Thyroid gland (tissue), 4 donors: ENCODE data around the gene PATJ. TPM values are rescaled to one million over a fixed set of nuclear protein-coding genes. Genes with fewer than 3 reads are reported as not detected.

Experiments used
- DNase-seq, 2 donors: peaks; one replicate each; pipeline ENCODE4 v3.0.0-alpha.2; 2019
- H3K27ac ChIP-seq, 3 donors: fragments of 200-600 bp; sonication (generic); 1 replicate in 2 of 3; 2 replicates in 1 of 3; pipeline ENCODE4 v1.5.1; 2016 to 2019; ENCODE audit warnings: mild to moderate bottlenecking in 1 of 3, moderate library complexity in 1 of 3
- H3K27me3 ChIP-seq: fragments of 200-600 bp; sonication (generic); one replicate; pipeline ENCODE4 v1.5.1; 2019
- H3K36me3 ChIP-seq, 2 donors: fragments of 200-600 bp; sonication (generic); one replicate each; pipeline ENCODE4 v1.5.1; 2016 to 2019
- H3K4me1 ChIP-seq, 2 donors: fragments of 200-600 bp; sonication (generic); one replicate each; pipeline ENCODE4 v1.5.1; 2017 to 2019
- H3K4me3 ChIP-seq, 3 donors: fragments of 200-600 bp; sonication (generic); replicated peaks in 1 of 3; 1 replicate in 2 of 3; 2 replicates in 1 of 3; pipeline ENCODE4 v1.5.1; 2016; ENCODE audit warnings: mild to moderate bottlenecking in 1 of 3
- H3K9me3 ChIP-seq: fragments of 200-600 bp; sonication (generic); one replicate; pipeline ENCODE4 v1.5.1; 2017
- CTCF ChIP-seq, 6 experiments: fragments of 200-600 bp in 3 of 6; fragments of 450-650 bp in 3 of 6; sonication (generic) in 3 of 6; IDR thresholded peaks; one replicate each; pipeline ENCODE4 v1.5.1; 2016 to 2019; ENCODE audit warnings: antibody characterized with exemption in 6 of 6, mild to moderate bottlenecking in 2 of 6, inconsistent platforms in 1 of 6, moderate library complexity in 1 of 6
- POLR2A ChIP-seq, 2 donors: fragments of 450-650 bp; IDR thresholded peaks; one replicate each; pipeline ENCODE4 v1.6.1; 2017; ENCODE audit warnings: antibody characterized with exemption in 2 of 2, mild to moderate bottlenecking in 2 of 2, moderate library complexity in 1 of 2
- WGBS, 2 donors: methylation state at CpG; one replicate each; pipeline ENCODE4 v1.1.5; 2017; 5-methylcytosine and 5-hydroxymethylcytosine counted together
- intact Hi-C: fragments of 100-400 bp; cut with DNase I; formaldehyde crosslinking; loops from one replicate; pipeline ENCODE4 v1.15.1; 2023
- total RNA-seq, 4 donors: library from RNA; depleted of rRNA; stranded (reverse); fragments of >200 nt; gene quantifications; one replicate each; pipeline ENCODE4 v1.2.3, GENCODE V29; 2016

PATJ gene
- total RNA-seq, 4 donors from 2014 or later: 94.7 to 221 (median 119) TPM

GRCh38 chr1:61895175-61895574, 152.9 kb downstream of the PATJ start:
- intact Hi-C loops: no loop called here
- DNase-seq: no peak
- no peaks in the 10 kb centered on the region for H3K4me1 ChIP-seq
- H3K36me3 ChIP-seq: no peaks in the 10 kb centered on the region
- H3K4me3 ChIP-seq: no peak overlapping the region
- no peaks in the 10 kb centered on the region for H3K27me3 ChIP-seq
- no peaks in the 10 kb centered on the region for H3K9me3 ChIP-seq
- TF ChIP-seq POLR2A (IDR thresholded peaks at IDR 0.05) (no peak), CTCF (IDR thresholded peaks at IDR 0.05) (no peak)
- WGBS, 2 donors: 0% methylated on average over 1 of the region's 2 CpGs
- no peak overlapping the region for H3K27ac ChIP-seq

- intact Hi-C loops: no loop called here
- 95 to 98% methylated on average over 3 of the region's 3 CpGs for WGBS, 2 donors
- DNase-seq: no peak
These were observed 156.4 kb downstream of the PATJ start for GRCh38 chr1:61898658-61899057.

GRCh38 chr1:61904354-61904753, 162.1 kb downstream of the PATJ start:
- no peak overlapping the region for H3K4me3 ChIP-seq
- DNase-seq: no peak
- TF ChIP-seq CTCF (IDR thresholded peaks at IDR 0.05) (no peak), POLR2A (IDR thresholded peaks at IDR 0.05) (no peak)
- WGBS, 2 donors: 96 to 100% methylated on average over 1 of the region's 1 CpG
- H3K27me3 ChIP-seq: no peaks in the 10 kb centered on the region
- H3K9me3 ChIP-seq: no peaks in the 10 kb centered on the region
- H3K36me3 ChIP-seq: peaks cover 0 to 5% of the 10 kb centered on the region in 2 donors
- H3K4me1 ChIP-seq: no peaks in the 10 kb centered on the region
- H3K27ac ChIP-seq: no peak overlapping the region
- intact Hi-C loops: no loop called here

More at GRCh38 chr1:61898658-61899057, 156.4 kb downstream of the PATJ start:
- Histone ChIP-seq H3K36me3 (no peaks in the 10 kb centered on the region), H3K9me3 (no peaks in the 10 kb centered on the region), H3K4me1 (no peaks in the 10 kb centered on the region), H3K4me3 (no peak overlapping the region), H3K27me3 (no peaks in the 10 kb centered on the region), H3K27ac (no peak overlapping the region)
- no peak for TF ChIP-seq CTCF (IDR thresholded peaks at IDR 0.05)
- no peak for TF ChIP-seq POLR2A (IDR thresholded peaks at IDR 0.05)

GRCh38 chr1:61907102-61907501, 164.8 kb downstream of the PATJ start:
- no peak for DNase-seq
- TF ChIP-seq CTCF (IDR thresholded peaks at IDR 0.05): no peak
- no peak for TF ChIP-seq POLR2A (IDR thresholded peaks at IDR 0.05)
- WGBS, 2 donors: 76 to 86% methylated on average over 4 of the region's 4 CpGs
- intact Hi-C loops: no loop called here
- H3K36me3 ChIP-seq: peaks cover 0 to 5% of the 10 kb centered on the region in 2 donors
- H3K4me1 ChIP-seq: no peaks in the 10 kb centered on the region
- no peak overlapping the region for H3K4me3 ChIP-seq
- H3K27ac ChIP-seq: no peak overlapping the region
- H3K9me3 ChIP-seq: no peaks in the 10 kb centered on the region
- no peaks in the 10 kb centered on the region for H3K27me3 ChIP-seq

- intact Hi-C loops: no loop called here
- Histone ChIP-seq H3K36me3 (peaks cover 0 to 5% of the 10 kb centered on the region in 2 donors), H3K4me3 (no peak overlapping the region), H3K27ac (no peak overlapping the region), H3K9me3 (no peaks in the 10 kb centered on the region), H3K27me3 (no peaks in the 10 kb centered on the region), H3K4me1 (no peaks in the 10 kb centered on the region)
- DNase-seq: no peak
- TF ChIP-seq CTCF (IDR thresholded peaks at IDR 0.05) (no peak), POLR2A (IDR thresholded peaks at IDR 0.05) (no peak)
These were observed 167.8 kb downstream of the PATJ start for GRCh38 chr1:61910035-61910434.
